Neural progenitor cell (in vitro differentiated cells): ENCODE results near the gene ANK3. TPM values are rescaled to one million over a fixed set of nuclear protein-coding genes. Genes with fewer than 3 reads are reported as not detected.

ENCODE experiments used
- DNase-seq: peaks from one replicate; pipeline ENCODE4 v3.0.0-alpha.2; 2016; ENCODE audit warnings: low spot score
- H2AFZ ChIP-seq: fragments of 200-600 bp; sonication (generic); replicated peaks from 2 replicates; pipeline ENCODE4 v1.6.1; 2016; ENCODE audit warnings: antibody characterized with exemption
- H3F3A ChIP-seq: fragments of 200-600 bp; sonication (generic); 2 replicates; pipeline ENCODE4 v1.6.1; 2016; ENCODE audit warnings: antibody characterized with exemption, low read depth
- H3K27ac ChIP-seq: fragments of 200-600 bp; sonication (generic); 2 replicates; pipeline ENCODE4 v1.5.1; 2016; ENCODE audit warnings: mild to moderate bottlenecking
- H3K27me3 ChIP-seq: fragments of 200-600 bp; sonication (generic); 2 replicates; pipeline ENCODE4 v1.6.1; 2016; ENCODE audit warnings: mild to moderate bottlenecking, moderate library complexity
- H3K36me3 ChIP-seq: fragments of 200-600 bp; sonication (generic); 2 replicates; pipeline ENCODE4 v1.5.1; 2016
- H3K4me1 ChIP-seq: fragments of 200-600 bp; sonication (generic); 2 replicates; pipeline ENCODE4 v1.6.1; 2016; ENCODE audit warnings: mixed run types
- H3K4me2 ChIP-seq: fragments of 200-600 bp; sonication (generic); 2 replicates; pipeline ENCODE4 v1.6.1; 2016
- H3K4me3 ChIP-seq: fragments of 200-600 bp; sonication (generic); 2 replicates; pipeline ENCODE4 v1.5.1; 2016
- H3K79me2 ChIP-seq: fragments of 200-600 bp; sonication (generic); 2 replicates; pipeline ENCODE4 v1.6.1; 2016; ENCODE audit warnings: low read depth
- H3K9ac ChIP-seq: fragments of 200-600 bp; sonication (generic); 2 replicates; pipeline ENCODE4 v1.6.1; 2016
- H3K9me3 ChIP-seq: fragments of 200-600 bp; sonication (generic); 2 replicates; pipeline ENCODE4 v1.5.1; 2016; ENCODE audit warnings: low read depth
- H4K20me1 ChIP-seq: fragments of 200-600 bp; sonication (generic); 2 replicates; pipeline ENCODE4 v1.6.1; 2016; ENCODE audit warnings: low read depth
- H3K27ac Mint-ChIP-seq: 3 replicates; pipeline ENCODE4 v1.8.0; 2021; ENCODE audit warnings: mixed read lengths
- H3K27me3 Mint-ChIP-seq: 2 replicates; pipeline ENCODE4 v1.8.0; 2022; ENCODE audit warnings: low read depth, mild to moderate bottlenecking, inconsistent platforms, moderate library complexity, mixed read lengths; ENCODE audit not compliant: insufficient read depth
- H3K36me3 Mint-ChIP-seq: 3 replicates; pipeline ENCODE4 v1.8.0; 2021; ENCODE audit warnings: mixed read lengths
- H3K4me1 Mint-ChIP-seq: 3 replicates; pipeline ENCODE4 v1.8.0; 2021; ENCODE audit warnings: mixed read lengths
- H3K4me3 Mint-ChIP-seq: 3 replicates; pipeline ENCODE4 v1.8.0; 2021; ENCODE audit warnings: mild to moderate bottlenecking, moderate library complexity, mixed read lengths
- H3K9me3 Mint-ChIP-seq: 3 replicates; pipeline ENCODE4 v1.8.0; 2020; ENCODE audit warnings: mixed read lengths
- CTCF ChIP-seq: fragments of 200-600 bp; sonication (generic); IDR thresholded peaks from 2 replicates; pipeline ENCODE4 v1.5.1; 2017; ENCODE audit warnings: antibody characterized with exemption, mild to moderate bottlenecking
- EZH2 ChIP-seq: fragments of 200-600 bp; sonication (generic); IDR thresholded peaks from 2 replicates; pipeline ENCODE4 v1.6.1; 2017; ENCODE audit warnings: antibody characterized with exemption, mild to moderate bottlenecking, moderate library complexity
- EZH2phosphoT487 ChIP-seq: fragments of 200-600 bp; sonication (generic); IDR thresholded peaks from 2 replicates; pipeline ENCODE4 v1.6.1; 2017; ENCODE audit warnings: antibody characterized with exemption
- total RNA-seq: library from RNA; depleted of rRNA; stranded (reverse); fragments of >200 nt; gene quantifications from 2 replicates; pipeline ENCODE4 v1.2.3, GENCODE V29; 2015; ENCODE audit warnings: low replicate concordance

The ANK3 gene
- total RNA-seq, 1 donor from 2014 or later: 54.1 TPM

- Mint-ChIP-seq H3K4me3 (no peak overlapping the region), H3K27ac (no peak overlapping the region), H3K27me3 (peaks cover under 1% of the 10 kb centered on the region), H3K36me3 (no peaks in the 10 kb centered on the region), H3K4me1 (no peaks in the 10 kb centered on the region), H3K9me3 (peaks cover 2% of the 10 kb centered on the region)
- Histone ChIP-seq H4K20me1 (no peaks in the 10 kb centered on the region), H3K79me2 (no peaks in the 10 kb centered on the region), H3K36me3 (no peaks in the 10 kb centered on the region), H3K4me1 (no peaks in the 10 kb centered on the region), H3K4me3 (no peak overlapping the region), H3F3A (no peaks in the 10 kb centered on the region), H3K27me3 (no peaks in the 10 kb centered on the region), H3K9ac (no peak overlapping the region), H3K27ac (no peak overlapping the region), H2AFZ (no peak overlapping the region), H3K4me2 (no peak overlapping the region), H3K9me3 (no peaks in the 10 kb centered on the region)
- no peak for TF ChIP-seq CTCF
- no peak for TF ChIP-seq EZH2
- TF ChIP-seq EZH2phosphoT487: no peak
- DNase-seq: no peak
Measured at GRCh38 chr10:60155099-60155877, 234.4 kb downstream of the ANK3 start.

GRCh38 chr10:60149003-60149402 lies 240.7 kb downstream of the ANK3 start:
- no peak overlapping the region for H2AFZ ChIP-seq
- Mint-ChIP-seq H3K4me1 (no peaks in the 10 kb centered on the region), H3K27me3 (no peaks in the 10 kb centered on the region), H3K4me3 (no peak overlapping the region), H3K36me3 (no peaks in the 10 kb centered on the region), H3K27ac (no peak overlapping the region), H3K9me3 (peaks cover 2% of the 10 kb centered on the region)
- no peak for DNase-seq
- H3K9me3 ChIP-seq: no peaks in the 10 kb centered on the region
- no peaks in the 10 kb centered on the region for H3K79me2 ChIP-seq
- no peak for TF ChIP-seq EZH2phosphoT487
- no peak for TF ChIP-seq CTCF
- no peak for TF ChIP-seq EZH2
- H3K27me3 ChIP-seq: no peaks in the 10 kb centered on the region
- H3K36me3 ChIP-seq: no peaks in the 10 kb centered on the region
- no peak overlapping the region for H3K9ac ChIP-seq
- no peaks in the 10 kb centered on the region for H3K4me1 ChIP-seq
- H3K4me2 ChIP-seq: no peak overlapping the region
- no peaks in the 10 kb centered on the region for H4K20me1 ChIP-seq
- no peak overlapping the region for H3K27ac ChIP-seq
- H3K4me3 ChIP-seq: no peak overlapping the region
- no peaks in the 10 kb centered on the region for H3F3A ChIP-seq

- Mint-ChIP-seq H3K4me3 (no peak overlapping the region), H3K9me3 (peaks cover 2% of the 10 kb centered on the region), H3K27ac (no peak overlapping the region), H3K27me3 (no peaks in the 10 kb centered on the region), H3K4me1 (no peaks in the 10 kb centered on the region), H3K36me3 (no peaks in the 10 kb centered on the region)
- Histone ChIP-seq H3K27ac (no peak overlapping the region), H2AFZ (no peak overlapping the region), H3K9ac (no peak overlapping the region), H3K4me2 (no peak overlapping the region), H3K4me3 (no peak overlapping the region), H3F3A (no peaks in the 10 kb centered on the region), H3K4me1 (no peaks in the 10 kb centered on the region), H3K79me2 (no peaks in the 10 kb centered on the region), H3K9me3 (no peaks in the 10 kb centered on the region), H3K36me3 (no peaks in the 10 kb centered on the region), H3K27me3 (no peaks in the 10 kb centered on the region), H4K20me1 (no peaks in the 10 kb centered on the region)
- TF ChIP-seq EZH2 (no peak), CTCF (no peak), EZH2phosphoT487 (no peak)
- no peak for DNase-seq
Measured at GRCh38 chr10:60148266-60148840, 241.3 kb downstream of the ANK3 start.
